Loucy (cell line): ENCODE measurements around the gene MYCBPAP.

Experiments
- H2AFZ ChIP-seq: fragments of 200-600 bp; sonication (generic); 2 replicates; pipeline ENCODE4 v1.6.0; 2016; ENCODE audit warnings: antibody characterized with exemption, mild to moderate bottlenecking, low read length, moderate library complexity
- H3F3A ChIP-seq: fragments of 200-600 bp; 2 replicates; pipeline ENCODE4 v1.6.0; 2016; ENCODE audit warnings: antibody characterized with exemption, low read depth, mild to moderate bottlenecking
- H3K27me3 ChIP-seq: fragments of 200-600 bp; sonication (generic); 2 replicates; pipeline ENCODE4 v1.6.1; 2014; ENCODE audit warnings: low read length, mild to moderate bottlenecking; ENCODE audit not compliant: insufficient read depth, poor library complexity, severe bottlenecking
- H3K36me3 ChIP-seq: fragments of 200-600 bp; sonication (generic); 2 replicates; pipeline ENCODE4 v1.6.1; 2016; ENCODE audit warnings: low read length; ENCODE audit not compliant: insufficient read depth
- H3K4me1 ChIP-seq: fragments of 200-600 bp; sonication (generic); 2 replicates; pipeline ENCODE4 v1.5.1; 2014; ENCODE audit warnings: low read length, mild to moderate bottlenecking; ENCODE audit not compliant: insufficient read depth, poor library complexity, severe bottlenecking
- H3K4me2 ChIP-seq: fragments of 200-600 bp; sonication (generic); 2 replicates; pipeline ENCODE4 v1.6.0; 2014; ENCODE audit warnings: antibody characterized with exemption, low read length, low read depth, mild to moderate bottlenecking; ENCODE audit not compliant: poor library complexity, severe bottlenecking
- H3K4me3 ChIP-seq: fragments of 200-600 bp; sonication (generic); 2 replicates; pipeline ENCODE4 v1.5.1; 2014; ENCODE audit warnings: low read length, mild to moderate bottlenecking, mixed read lengths; ENCODE audit not compliant: poor library complexity, severe bottlenecking
- H3K79me2 ChIP-seq: fragments of 200-600 bp; sonication (generic); 2 replicates; pipeline ENCODE4 v1.6.1; 2014; ENCODE audit warnings: low read length; ENCODE audit not compliant: insufficient read depth
- H3K9ac ChIP-seq: fragments of 200-600 bp; sonication (generic); 2 replicates; pipeline ENCODE4 v1.6.0; 2014; ENCODE audit warnings: mild to moderate bottlenecking, low read depth, low read length, moderate library complexity; ENCODE audit not compliant: poor library complexity, severe bottlenecking
- H3K9me2 ChIP-seq: fragments of 200-600 bp; sonication (generic); replicated peaks from 2 replicates; pipeline ENCODE4 v1.6.1; 2016; ENCODE audit warnings: low read depth, low read length, mixed read lengths
- H3K9me3 ChIP-seq: fragments of 200-600 bp; sonication (generic); 2 replicates; pipeline ENCODE4 v1.6.1; 2014; ENCODE audit warnings: mild to moderate bottlenecking, antibody characterized with exemption, low read length, low read depth; ENCODE audit not compliant: insufficient read depth
- H4K20me1 ChIP-seq: fragments of 200-600 bp; sonication (generic); 2 replicates; pipeline ENCODE4 v1.6.0; 2014; ENCODE audit warnings: antibody characterized with exemption, low read length, mild to moderate bottlenecking; ENCODE audit not compliant: insufficient read depth, poor library complexity, severe bottlenecking
- CTCF ChIP-seq: fragments of 200-600 bp; sonication (generic); conservative IDR thresholded peaks from 2 replicates; pipeline ENCODE4 v1.5.1; 2014; ENCODE audit warnings: mild to moderate bottlenecking, antibody characterized with exemption, low read length
- EZH2phosphoT487 ChIP-seq: fragments of 200-600 bp; IDR thresholded peaks from 2 replicates; pipeline ENCODE4 v1.6.1; 2018; ENCODE audit warnings: antibody characterized with exemption, mild to moderate bottlenecking, moderate library complexity, borderline replicate concordance

MYCBPAP gene

GRCh38 chr17:50488880-50489279 lies 19.4 kb upstream of the MYCBPAP start:
- no peaks in the 10 kb centered on the region for H4K20me1 ChIP-seq
- H3K79me2 ChIP-seq = no peaks in the 10 kb centered on the region
- no peaks in the 10 kb centered on the region for H3K4me1 ChIP-seq
- no peaks in the 10 kb centered on the region for H3K9me2 ChIP-seq
- no peak overlapping the region for H2AFZ ChIP-seq
- H3K9ac ChIP-seq = no peak overlapping the region
- peaks cover 13% of the 10 kb centered on the region; the same call in 1 of the 2 replicates for H3K36me3 ChIP-seq
- H3K4me2 ChIP-seq = no peak overlapping the region
- H3K27me3 ChIP-seq = no peaks in the 10 kb centered on the region
- no peak overlapping the region for H3K4me3 ChIP-seq
- TF ChIP-seq EZH2phosphoT487 = no peak
- no peak for TF ChIP-seq CTCF
- H3F3A ChIP-seq = no peaks in the 10 kb centered on the region
- H3K9me3 ChIP-seq = no peaks in the 10 kb centered on the region

- TF ChIP-seq EZH2phosphoT487 (no peak), CTCF (no peak)
- H4K20me1 ChIP-seq = no peaks in the 10 kb centered on the region
- no peaks in the 10 kb centered on the region for H3K27me3 ChIP-seq
- no peaks in the 10 kb centered on the region for H3K79me2 ChIP-seq
- no peaks in the 10 kb centered on the region for H3K36me3 ChIP-seq
- H3K9me2 ChIP-seq = no peaks in the 10 kb centered on the region
- H3K4me1 ChIP-seq = no peaks in the 10 kb centered on the region
- H2AFZ ChIP-seq = no peak overlapping the region
- no peak overlapping the region for H3K4me3 ChIP-seq
- H3K4me2 ChIP-seq = no peak overlapping the region
- no peaks in the 10 kb centered on the region for H3F3A ChIP-seq
- no peaks in the 10 kb centered on the region for H3K9me3 ChIP-seq
- no peak overlapping the region for H3K9ac ChIP-seq
Measured at GRCh38 chr17:50491505-50491904, 16.7 kb upstream of the MYCBPAP start.

- no peak overlapping the region for H3K4me2 ChIP-seq
Measured at GRCh38 chr17:50492214-50492613, 16.0 kb upstream of the MYCBPAP start.

More at GRCh38 chr17:50492214-50492613, 16.0 kb upstream of the MYCBPAP start:
- Histone ChIP-seq H3K9me2 (no peaks in the 10 kb centered on the region), H3K4me3 (no peak overlapping the region), H3K79me2 (no peaks in the 10 kb centered on the region), H3K36me3 (no peaks in the 10 kb centered on the region), H2AFZ (no peak overlapping the region), H3K27me3 (no peaks in the 10 kb centered on the region), H3K9ac (no peak overlapping the region), H3F3A (no peaks in the 10 kb centered on the region), H3K4me1 (no peaks in the 10 kb centered on the region), H4K20me1 (no peaks in the 10 kb centered on the region), H3K9me3 (no peaks in the 10 kb centered on the region)
- TF ChIP-seq EZH2phosphoT487 (no peak), CTCF (no peak)
